HG02852 (cell line): ENCODE data around the gene BCR.

Source experiments
- ATAC-seq: cut with Tn5 transposase; IDR thresholded peaks from one replicate; pipeline ENCODE4 v1.9.1; 2021; ENCODE audit warnings: mild to moderate bottlenecking, moderate library complexity; ENCODE audit not compliant: unreplicated experiment

The BCR gene

GRCh38 chr22:23242473-23243001 lies 62.2 kb downstream of the BCR start:
- no peak for ATAC-seq

DNA sequence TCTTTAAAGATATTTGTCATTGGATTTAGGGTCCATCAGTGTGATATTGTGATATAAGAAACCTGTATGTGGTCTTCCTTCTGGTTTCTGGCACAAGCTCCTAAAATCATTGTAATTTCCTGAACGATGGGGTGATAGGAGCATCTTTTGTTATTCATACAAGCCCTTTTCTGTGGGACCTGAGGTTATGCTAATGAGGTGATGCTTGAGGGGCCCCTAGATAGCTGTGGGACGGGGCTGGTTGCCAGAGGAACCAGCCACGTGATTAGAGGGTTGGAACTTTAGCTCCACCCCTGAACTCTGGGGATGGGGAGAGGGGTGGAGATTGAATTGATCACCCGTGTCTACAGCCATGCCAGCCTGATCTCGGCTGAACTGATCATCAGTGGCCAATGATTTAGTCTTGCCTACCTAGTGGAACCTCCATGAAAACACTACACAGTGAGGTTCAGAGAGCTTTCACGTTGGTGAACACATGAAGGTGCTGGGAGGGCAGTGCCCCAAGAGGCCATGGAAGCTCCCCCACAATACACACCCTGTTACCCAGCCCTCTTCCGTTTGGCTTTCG lies 62.8 kb downstream of the BCR start:
- ATAC-seq = no peak

- no peak for ATAC-seq
These were observed 63.8 kb downstream of the BCR start for GRCh38 chr22:23243859-23244689.

GRCh38 chr22:23244690-23245044 lies 64.4 kb downstream of the BCR start:
- ATAC-seq = no peak

DNA sequence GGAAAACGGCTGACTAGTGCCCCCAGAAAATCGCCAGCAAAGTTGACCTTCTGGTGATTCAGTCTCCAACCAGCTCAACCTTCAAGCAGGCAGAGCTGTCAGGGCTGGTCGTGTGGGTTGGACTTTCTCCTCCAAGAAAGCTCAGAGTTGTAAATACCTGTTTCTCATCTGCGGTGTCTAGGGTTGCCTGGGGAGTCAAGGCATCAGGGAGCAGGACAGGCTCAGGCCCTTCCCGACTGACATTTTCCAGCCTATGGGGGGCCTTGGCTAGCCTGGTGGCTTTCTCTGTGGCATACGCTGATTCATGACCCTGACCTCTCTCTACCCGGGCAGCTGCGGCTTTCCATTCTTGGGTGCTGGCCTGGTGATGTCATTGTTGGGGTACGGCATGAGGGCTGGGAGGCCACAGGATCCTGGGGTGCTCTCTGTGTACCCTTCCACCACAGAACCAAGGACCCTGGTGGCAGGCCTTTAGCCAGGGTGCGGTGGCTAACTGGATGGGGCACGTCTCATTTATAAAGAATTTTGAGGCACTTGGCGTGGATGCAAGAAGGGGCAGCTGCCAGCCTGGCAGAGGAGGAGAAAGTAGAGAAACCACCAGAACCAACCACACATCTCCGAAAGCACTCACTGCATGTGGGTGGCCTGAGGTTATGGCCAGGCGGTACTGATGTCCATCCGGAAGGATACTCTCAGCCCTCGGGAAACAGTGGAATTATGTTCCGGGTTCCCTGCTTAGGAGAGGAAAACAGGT lies 64.9 kb downstream of the BCR start:
- no peak for ATAC-seq

- ATAC-seq = no peak
These were observed 65.5 kb downstream of the BCR start for GRCh38 chr22:23245799-23246136.

GRCh38 chr22:23246982-23247766 lies 66.9 kb downstream of the BCR start:
- ATAC-seq = no peak

DNA sequence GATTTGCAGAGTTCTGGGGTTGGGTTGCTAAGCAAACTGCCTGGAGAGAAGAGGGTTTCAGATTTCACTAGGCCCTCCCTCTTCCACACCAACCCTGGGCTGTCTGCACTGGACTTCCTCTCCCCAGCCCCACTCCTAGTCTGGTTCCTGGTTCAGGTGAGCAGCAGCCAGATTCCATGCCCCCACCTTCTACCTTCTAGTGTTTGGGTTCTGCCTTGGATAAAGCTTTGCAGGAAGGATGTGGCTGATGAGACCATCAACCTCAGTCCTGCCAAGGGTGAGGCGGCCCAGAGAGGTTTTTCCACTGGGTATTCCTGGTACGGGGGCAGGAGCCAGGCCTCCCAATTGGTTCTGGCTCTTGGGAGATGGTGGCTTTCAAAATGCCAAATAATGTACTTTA lies 68.3 kb downstream of the BCR start:
- ATAC-seq = no peak

DNA sequence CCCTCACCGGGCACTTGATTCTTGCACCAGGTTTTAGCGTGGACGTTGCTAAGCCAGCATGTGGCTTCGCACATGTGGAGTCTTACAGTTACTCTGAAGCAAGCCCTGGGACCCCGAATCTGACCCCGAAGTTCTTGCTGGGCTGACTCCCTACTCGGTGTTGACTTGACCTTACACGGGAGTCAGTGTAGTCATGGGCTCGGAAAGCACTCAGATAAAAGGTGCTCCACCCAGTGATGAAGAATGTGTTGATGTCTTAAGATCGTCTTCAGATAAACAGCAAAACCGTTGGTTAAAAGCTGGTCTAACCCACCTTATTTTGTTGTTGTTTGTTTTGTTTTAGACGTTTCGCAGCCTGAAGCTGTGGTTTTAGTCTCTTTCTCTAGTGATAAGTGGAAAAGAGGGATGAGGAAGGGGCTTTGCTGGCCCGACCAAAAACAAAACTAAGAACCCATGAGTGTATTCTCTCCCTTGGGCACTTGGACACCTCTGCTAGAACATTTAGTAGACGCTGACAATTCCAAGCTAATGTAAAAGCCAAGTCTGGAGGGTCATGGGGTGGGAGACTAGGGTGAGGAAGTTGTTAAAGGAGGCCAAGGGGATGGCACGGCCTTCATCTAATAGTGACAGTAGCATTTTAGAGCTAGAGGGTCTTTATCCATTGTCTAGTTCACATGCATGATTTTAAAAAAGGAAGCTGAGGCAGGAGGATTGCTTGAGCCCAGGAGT lies 69.9 kb downstream of the BCR start:
- no peak for ATAC-seq

- no peak for ATAC-seq
These were observed 70.6 kb downstream of the BCR start for GRCh38 chr22:23250785-23251363.

DNA sequence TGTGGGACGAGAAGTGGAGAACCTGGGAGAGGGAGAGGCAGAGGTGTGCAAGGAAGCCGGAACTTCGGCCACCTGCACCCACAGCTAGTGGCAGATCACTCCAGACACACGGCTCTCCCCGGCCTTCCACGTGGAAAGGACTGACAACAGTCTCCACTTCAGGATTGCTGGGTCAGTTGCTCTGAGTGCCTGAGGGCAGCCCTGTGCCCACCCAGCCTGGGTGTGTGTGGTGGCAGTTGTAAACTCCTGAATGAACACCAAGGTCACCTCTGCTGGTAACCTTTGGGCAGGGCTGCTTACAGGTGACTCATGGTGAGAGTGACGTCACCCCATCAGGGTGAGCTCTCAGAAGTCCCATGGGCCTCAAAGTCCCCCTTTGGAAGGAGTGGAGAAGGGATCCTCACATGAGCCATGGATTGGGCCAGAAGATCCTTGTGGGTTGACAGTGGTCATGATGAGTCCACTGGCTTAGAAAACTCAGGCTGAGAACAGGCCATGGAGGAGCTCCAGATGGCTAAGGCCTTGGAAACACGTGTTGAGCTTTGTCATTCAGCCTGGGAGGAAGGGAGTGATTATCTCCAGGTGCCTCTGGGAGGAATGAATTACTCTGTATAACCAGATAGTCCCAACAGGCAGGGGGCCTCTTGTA lies 71.3 kb downstream of the BCR start:
- ATAC-seq = no peak

DNA sequence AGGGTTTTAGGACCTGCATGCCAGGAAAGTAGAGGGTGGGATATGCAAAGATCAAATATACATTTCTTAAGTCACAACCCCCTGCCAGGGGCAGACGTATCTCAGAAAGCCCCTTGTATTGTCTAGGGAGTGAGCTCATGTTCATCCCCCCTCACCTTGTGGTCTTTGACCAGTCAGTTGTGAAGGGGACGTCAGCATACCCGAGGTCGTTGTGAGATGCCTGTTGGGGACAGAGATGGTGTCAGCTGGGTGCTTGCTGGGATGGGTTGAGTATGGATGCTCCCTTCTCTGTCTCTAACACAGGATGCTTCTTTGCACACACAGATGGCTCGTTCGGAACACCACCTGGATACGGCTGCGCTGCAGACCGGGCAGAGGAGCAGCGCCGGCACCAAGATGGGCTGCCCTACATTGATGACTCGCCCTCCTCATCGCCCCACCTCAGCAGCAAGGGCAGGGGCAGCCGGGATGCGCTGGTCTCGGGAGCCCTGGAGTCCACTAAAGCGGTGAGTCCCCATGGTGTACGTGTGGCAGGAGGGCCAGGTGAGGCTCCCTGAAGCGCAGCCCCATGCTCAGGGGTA lies 73.3 kb downstream of the BCR start:
- ATAC-seq = no peak

- ATAC-seq = no peak
These were observed 75.3 kb downstream of the BCR start for GRCh38 chr22:23255506-23256170.

DNA sequence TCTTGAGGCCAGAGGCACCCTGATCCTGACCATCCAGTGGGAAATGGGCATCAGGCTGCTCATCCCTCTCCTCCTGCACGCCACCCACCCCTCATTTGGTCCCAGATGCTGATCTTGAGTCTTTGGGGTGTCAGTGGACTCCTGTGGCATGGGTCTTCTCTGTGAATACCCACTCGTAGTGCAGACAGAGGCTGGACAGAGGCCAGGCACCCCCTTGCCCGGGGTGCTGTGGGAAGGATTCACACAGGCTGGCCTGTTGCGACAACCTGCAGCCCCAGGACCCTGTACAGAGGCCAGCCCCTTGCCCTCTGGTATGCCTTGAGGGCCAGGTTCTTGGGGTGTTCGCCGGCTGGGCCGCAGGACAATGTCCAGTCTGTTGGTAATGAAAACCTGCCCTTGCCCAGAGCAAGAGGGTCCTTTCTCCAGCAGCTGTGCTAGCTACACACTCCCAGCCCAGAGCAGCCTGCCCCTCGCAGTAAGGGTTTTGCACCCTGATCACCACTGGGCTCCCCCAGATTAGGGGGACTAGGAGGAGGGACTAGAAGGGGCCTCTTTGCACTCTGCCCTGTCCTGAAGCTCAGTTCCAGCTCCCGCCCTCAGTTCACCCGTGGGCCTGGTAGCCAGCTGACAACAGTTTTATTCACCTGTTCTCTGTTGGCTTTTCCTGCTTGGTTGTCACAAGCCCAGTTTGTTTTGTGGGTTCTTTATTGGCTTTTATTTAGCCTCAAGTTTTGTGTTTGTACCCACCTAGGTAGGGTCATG lies 76.0 kb downstream of the BCR start:
- no peak for ATAC-seq

DNA sequence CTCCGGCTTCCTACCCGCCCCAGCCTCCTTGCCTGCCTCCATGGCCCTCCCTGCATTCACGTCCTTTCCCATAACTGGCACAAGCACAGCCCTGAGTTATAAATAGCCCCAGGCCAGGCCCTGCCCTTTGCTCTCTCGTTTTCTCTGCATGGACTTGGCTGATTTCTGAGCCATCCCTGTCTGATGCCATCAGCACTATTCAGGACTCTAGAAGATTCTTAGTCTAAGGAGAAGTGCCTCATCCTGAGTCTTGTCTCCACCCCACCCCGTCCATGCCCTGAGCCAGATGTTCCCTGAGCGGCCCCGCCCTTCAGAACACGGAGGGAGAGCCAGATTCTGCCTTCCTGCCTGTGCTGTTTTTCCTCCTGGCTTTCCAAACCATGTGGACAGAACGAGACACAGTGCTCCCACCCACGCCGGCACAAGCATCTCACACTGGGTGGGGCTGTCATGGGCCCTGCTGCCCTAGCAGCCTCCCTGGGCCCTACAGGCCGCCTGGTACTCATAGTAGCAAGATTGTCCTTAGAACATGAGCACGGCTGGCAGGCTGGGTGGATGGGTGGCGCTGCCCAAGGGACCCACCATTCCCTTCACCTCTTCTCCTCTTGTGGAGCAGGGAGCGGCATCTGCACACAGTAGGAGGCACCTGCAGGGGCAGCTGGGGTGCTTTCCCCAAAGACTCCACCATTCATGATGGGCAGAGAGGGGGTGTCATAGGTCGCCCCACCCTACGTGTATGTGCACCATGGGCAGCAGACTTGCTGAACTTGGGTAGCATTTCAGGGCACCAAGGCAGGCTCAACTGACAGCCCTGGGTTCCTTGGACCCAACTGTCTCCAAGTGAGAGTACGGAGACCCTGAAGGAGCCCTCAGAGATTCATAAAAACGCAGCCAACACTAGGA lies 76.9 kb downstream of the BCR start:
- ATAC-seq = no peak

DNA sequence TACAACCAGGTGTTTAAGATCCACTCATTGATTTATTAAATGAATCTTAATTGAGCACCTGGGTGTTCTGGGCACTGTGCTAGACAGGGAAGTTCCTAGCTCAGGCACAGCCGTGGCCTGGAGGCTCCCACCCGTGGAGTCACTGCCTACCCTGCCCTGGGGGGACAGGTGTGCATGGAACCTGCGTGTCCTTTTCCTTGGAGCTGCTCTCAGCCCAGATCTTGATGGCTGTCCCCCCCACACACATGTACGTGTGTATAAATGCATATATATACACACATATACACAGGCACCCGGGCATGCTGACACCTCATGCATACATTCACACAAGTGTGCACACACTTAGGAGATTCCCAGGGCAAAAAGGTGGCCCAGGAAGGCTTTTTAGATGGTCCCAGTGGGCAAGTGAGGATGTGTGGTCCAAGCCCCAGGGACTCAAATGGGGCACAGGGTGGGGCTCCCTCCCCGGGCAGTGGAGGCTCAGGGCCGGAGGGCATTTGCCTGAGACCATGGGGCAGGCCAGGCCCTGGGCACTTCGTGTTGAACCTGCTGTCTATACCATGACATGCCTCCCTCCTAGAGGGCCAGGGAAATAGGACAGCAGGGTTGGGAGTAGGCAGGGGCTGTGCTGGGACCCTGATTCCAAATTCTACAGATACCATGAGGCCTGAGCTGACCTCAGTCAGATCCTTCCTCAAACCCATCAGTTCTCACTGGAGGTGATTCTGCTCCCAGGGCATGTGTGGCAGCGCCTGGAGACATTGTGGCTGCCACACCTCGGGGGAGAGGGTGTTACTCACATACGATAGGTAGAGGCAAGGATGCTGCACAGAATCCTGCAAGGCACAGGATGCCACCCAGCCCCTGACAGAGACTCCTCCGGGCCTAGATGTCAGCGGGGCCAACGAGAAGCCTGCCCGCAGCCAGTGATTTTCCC lies 77.8 kb downstream of the BCR start:
- no peak for ATAC-seq
